Measurements from ENCODE around the gene NFIA. TPM values are rescaled to one million over a fixed set of nuclear protein-coding genes. Genes with fewer than 3 reads are reported as not detected.

Gene NFIA
- polyA plus RNA-seq, 3 donors = 1.4 to 5.3 (median 2.4) TPM

- intact Hi-C loops (cut with micrococcal nuclease) = no loop called here
- no peaks in the 10 kb centered on the region for H3K36me3 Mint-ChIP-seq
- Histone ChIP-seq H4K20me1 (ENCODE audit: insufficient read depth, low read length) (no peaks in the 10 kb centered on the region), H2AFZ (ENCODE audit: insufficient read depth, low read depth, low read length, poor library complexity, severe bottlenecking) (no peak overlapping the region), H3K27ac (ENCODE audit: low read depth in 1 of 2, low read length in 2 of 2) (no peak overlapping the region), H3K4me3 (replicated peaks in 1 of 3; ENCODE audit: low read depth in 2 of 3, low read length in 3 of 3) (no peak overlapping the region), H3K27me3 (ENCODE audit: control insufficient read depth in 2 of 2, insufficient read depth in 2 of 2, low read length in 2 of 2) (no peaks in the 10 kb centered on the region), H3K36me3 (replicated peaks in 1 of 2; ENCODE audit: control insufficient read depth in 1 of 2, insufficient read depth in 2 of 2, low read length in 2 of 2) (no peaks in the 10 kb centered on the region), H3K4me1 (ENCODE audit: control insufficient read depth in 1 of 2, insufficient read depth in 2 of 2, low read length in 2 of 2) (no peaks in the 10 kb centered on the region), H3K4me2 (replicated peaks; ENCODE audit: extremely low read depth, low read length, poor library complexity, severe bottlenecking) (no peak overlapping the region), H3K9me3 (replicated peaks in 1 of 2; ENCODE audit: control insufficient read depth in 1 of 2, insufficient read depth in 1 of 2, low read length in 2 of 2) (no peaks in the 10 kb centered on the region), H3K79me2 (ENCODE audit: insufficient read depth, low read length) (no peaks in the 10 kb centered on the region), H3K9ac (ENCODE audit: insufficient read depth, low read length, poor library complexity, severe bottlenecking) (no peak overlapping the region)
- no peak overlapping the region for H3K4me3 Mint-ChIP-seq
- H3K9me3 Mint-ChIP-seq = no peaks in the 10 kb centered on the region
- H3K27me3 Mint-ChIP-seq (ENCODE audit: low read depth in 3 of 3) = peaks cover 0 to 6% (median 2%) of the 10 kb centered on the region in 3 donors
- H3K27ac Mint-ChIP-seq = no peak overlapping the region
- DNase-seq = no peak
- no CpG with 5 or more reads among the region's 2 CpGs for WGBS (ENCODE audit: insufficient coverage)
- H3K4me1 Mint-ChIP-seq = peaks cover 3% of the 10 kb centered on the region
- TF ChIP-seq CTCF (IDR thresholded peaks at IDR 0.05) = no peak
Measured at GRCh38 chr1:61287734-61288133, 205.4 kb downstream of the NFIA start.

- H3K27me3 ChIP-seq (ENCODE audit: control insufficient read depth in 2 of 2, insufficient read depth in 2 of 2, low read length in 2 of 2) = no peaks in the 10 kb centered on the region
- Mint-ChIP-seq H3K27me3 (ENCODE audit: low read depth in 3 of 3) (peaks cover 0 to 3% (median 0%) of the 10 kb centered on the region in 3 donors), H3K9me3 (no peaks in the 10 kb centered on the region), H3K4me3 (no peak overlapping the region), H3K36me3 (no peaks in the 10 kb centered on the region), H3K4me1 (peaks cover 3% of the 10 kb centered on the region), H3K27ac (no peak overlapping the region)
- no peak overlapping the region for H3K4me3 ChIP-seq (replicated peaks in 1 of 3; ENCODE audit: low read depth in 2 of 3, low read length in 3 of 3)
- H3K27ac ChIP-seq (ENCODE audit: low read depth in 1 of 2, low read length in 2 of 2) = no peak overlapping the region
- TF ChIP-seq CTCF (IDR thresholded peaks at IDR 0.05) = no peak
- no peaks in the 10 kb centered on the region for H3K36me3 ChIP-seq (replicated peaks in 1 of 2; ENCODE audit: control insufficient read depth in 1 of 2, insufficient read depth in 2 of 2, low read length in 2 of 2)
- WGBS (ENCODE audit: insufficient coverage) = no CpG with 5 or more reads among the region's 4 CpGs
- no peaks in the 10 kb centered on the region for H3K9me3 ChIP-seq (replicated peaks in 1 of 2; ENCODE audit: control insufficient read depth in 1 of 2, insufficient read depth in 1 of 2, low read length in 2 of 2)
- no peaks in the 10 kb centered on the region for H3K79me2 ChIP-seq (ENCODE audit: insufficient read depth, low read length)
- H3K9ac ChIP-seq (ENCODE audit: insufficient read depth, low read length, poor library complexity, severe bottlenecking) = no peak overlapping the region
- no peak overlapping the region for H2AFZ ChIP-seq (ENCODE audit: insufficient read depth, low read depth, low read length, poor library complexity, severe bottlenecking)
- intact Hi-C loops (cut with micrococcal nuclease) = no loop called here
- H4K20me1 ChIP-seq (ENCODE audit: insufficient read depth, low read length) = no peaks in the 10 kb centered on the region
- no peak overlapping the region for H3K4me2 ChIP-seq (replicated peaks; ENCODE audit: extremely low read depth, low read length, poor library complexity, severe bottlenecking)
- no peak for DNase-seq
- no peaks in the 10 kb centered on the region for H3K4me1 ChIP-seq (ENCODE audit: control insufficient read depth in 1 of 2, insufficient read depth in 2 of 2, low read length in 2 of 2)
Measured at GRCh38 chr1:61289232-61290098, 207.1 kb downstream of the NFIA start.
